HCT116 (cell line): ENCODE data around the gene KLHL25. TPM values are rescaled to one million over a fixed set of nuclear protein-coding genes. Genes with fewer than 3 reads are reported as not detected.

ENCODE experiments used
- ATAC-seq: fragments of 200-7000 bp; cut with Tn5 transposase; 2 replicates; pipeline ENCODE4 v1.9.1; 2020; ENCODE audit warnings: mild to moderate bottlenecking, moderate library complexity
- BruUV-seq: library from RNA; stranded (reverse); fragments of 400-500 nt; replicated peaks from 2 replicates; lab custom pipeline; 2021; lab: Mats Ljungman, UMichigan
- CTCF ChIA-PET: fragments of 300-600 bp; sonication (Branson Sonifier 250); formaldehyde crosslinking; loops from one replicate; lab custom pipeline; 2021; ENCODE audit warnings: antibody characterized with exemption; lab: Charles Lee
- POLR2A ChIA-PET: fragments of 300-600, 350-600 bp; sonication (Branson Sonifier 250); formaldehyde crosslinking; loops from one replicate; lab custom pipeline; 2021; ENCODE audit warnings: antibody characterized with exemption; lab: Charles Lee
- RAD21 ChIA-PET, 2 experiments: fragments of 300-600 bp; sonication (Branson Sonifier 250); formaldehyde crosslinking; loops; one replicate each; lab custom pipeline; 2023; ENCODE audit warnings: low total read pairs in 2 of 2; ENCODE audit not compliant: uncharacterized antibody in 2 of 2, unreplicated experiment in 2 of 2, low non-redundant PET in 1 of 2; lab: Charles Lee
- DNase-seq: peaks from one replicate; pipeline ENCODE4 v3.0.0-alpha.2; 2010; ENCODE audit warnings: low read depth, low spot score
- H2AFZ ChIP-seq: fragments of 200-600 bp; shearing (Covaris generic), sonication (generic); 2 replicates; pipeline ENCODE4 v1.6.1; 2017; ENCODE audit warnings: low read depth, mixed run types, mixed read lengths, antibody characterized with exemption, low read length; ENCODE audit not compliant: poor library complexity, severe bottlenecking
- H3K27ac ChIP-seq: 2 replicates; pipeline ENCODE4 v1.5.1; 2012; ENCODE audit warnings: low read depth, low read length
- H3K27me3 ChIP-seq: fragments of 200-600 bp; sonication (generic); 2 replicates; pipeline ENCODE4 v1.6.1; 2016; ENCODE audit warnings: mixed run types, low read length, mixed read lengths; ENCODE audit not compliant: insufficient read depth
- H3K36me3 ChIP-seq, 2 experiments: fragments of 200-500 bp in 1 of 2; fragments of 200-600 bp in 1 of 2; sonication (Bioruptor generic) in 1 of 2; sonication (generic) in 1 of 2; 2 replicates each; pipeline versions ENCODE4 v1.5.1 to v1.6.1; 2014 to 2016; ENCODE audit warnings: low read length in 2 of 2, inconsistent platforms in 1 of 2, mixed read lengths in 1 of 2, mixed run types in 1 of 2; ENCODE audit not compliant: insufficient read depth in 2 of 2, control insufficient read depth in 1 of 2
- H3K4me1 ChIP-seq, 2 experiments: fragments of 200-600 bp in 1 of 2; sonication (generic) in 1 of 2; 2 replicates each; pipeline versions ENCODE4 v1.5.1 to v1.6.1; 2012 to 2017; ENCODE audit warnings: low read length in 2 of 2, inconsistent platforms in 1 of 2, mild to moderate bottlenecking in 1 of 2, mixed read lengths in 1 of 2, mixed run types in 1 of 2, moderate library complexity in 1 of 2; ENCODE audit not compliant: insufficient read depth in 2 of 2, control insufficient read depth in 1 of 2
- H3K4me2 ChIP-seq: fragments of 200-600 bp; sonication (generic); 2 replicates; pipeline ENCODE4 v1.6.1; 2017; ENCODE audit warnings: mixed run types, low read length, mixed read lengths
- H3K4me3 ChIP-seq, 2 experiments: fragments of 200-600 bp in 1 of 2; sonication (generic) in 1 of 2; replicated peaks in 1 of 2; 2 replicates each; pipeline ENCODE4 v1.5.1; 2011 to 2016; ENCODE audit warnings: low read length in 2 of 2, control low read depth in 1 of 2, low read depth in 1 of 2, mild to moderate bottlenecking in 1 of 2, mixed read lengths in 1 of 2, mixed run types in 1 of 2
- H3K79me2 ChIP-seq: fragments of 200-600 bp; sonication (generic); 2 replicates; pipeline ENCODE4 v1.6.1; 2017; ENCODE audit warnings: mild to moderate bottlenecking, mixed run types, low read length, moderate library complexity, mixed read lengths; ENCODE audit not compliant: insufficient read depth
- H3K9ac ChIP-seq: fragments of 200-600 bp; sonication (generic); 2 replicates; pipeline ENCODE4 v1.6.1; 2016; ENCODE audit warnings: low read length, mixed read lengths
- H3K9me2 ChIP-seq: fragments of 200-600 bp; sonication (generic), shearing (Covaris generic); 2 replicates; pipeline ENCODE4 v1.6.1; 2017; ENCODE audit warnings: mixed run types, mild to moderate bottlenecking, moderate library complexity; ENCODE audit not compliant: insufficient read depth
- H3K9me3 ChIP-seq, 2 experiments: fragments of 200-500 bp in 1 of 2; fragments of 200-600 bp in 1 of 2; sonication (Bioruptor generic) in 1 of 2; sonication (generic) in 1 of 2; 2 replicates each; pipeline ENCODE4 v1.6.1; 2014 to 2017; ENCODE audit warnings: low read length in 2 of 2, mixed read lengths in 2 of 2, inconsistent platforms in 1 of 2, low read depth in 1 of 2, mild to moderate bottlenecking in 1 of 2, mixed run types in 1 of 2, moderate library complexity in 1 of 2; ENCODE audit not compliant: control insufficient read depth in 1 of 2, insufficient read depth in 1 of 2
- H4K20me1 ChIP-seq: fragments of 200-600 bp; sonication (generic), shearing (Covaris generic); 2 replicates; pipeline ENCODE4 v1.6.1; 2017; ENCODE audit warnings: mixed run types, mild to moderate bottlenecking, moderate library complexity; ENCODE audit not compliant: insufficient read depth
- CEBPB ChIP-seq: IDR thresholded peaks from 2 replicates; pipeline ENCODE4 v1.6.1; 2012; ENCODE audit warnings: low read depth
- EGR1 ChIP-seq: IDR thresholded peaks from 2 replicates; pipeline ENCODE4 v1.6.1; 2012; ENCODE audit warnings: low read depth
- ELF1 ChIP-seq: IDR thresholded peaks from 2 replicates; pipeline ENCODE4 v1.6.1; 2012; ENCODE audit warnings: low read depth, borderline replicate concordance
- EZH2phosphoT487 ChIP-seq: fragments of 200-600 bp; IDR thresholded peaks from 2 replicates; pipeline ENCODE4 v1.6.1; 2018; ENCODE audit warnings: antibody characterized with exemption, borderline replicate concordance
- FOSL1 ChIP-seq: IDR thresholded peaks from 2 replicates; pipeline ENCODE4 v1.6.1; 2012; ENCODE audit warnings: low read depth
- JUND ChIP-seq: IDR thresholded peaks from 2 replicates; pipeline ENCODE4 v1.6.1; 2012
- POLR2A ChIP-seq: IDR thresholded peaks from 2 replicates; pipeline ENCODE4 v1.7.0; 2011; ENCODE audit warnings: borderline replicate concordance; ENCODE audit not compliant: insufficient read depth, insufficient read length; ENCODE audit errors: extremely low read depth
- POLR2AphosphoS5 ChIP-seq: IDR thresholded peaks from 2 replicates; pipeline ENCODE4 v1.6.1; 2011; ENCODE audit warnings: mild to moderate bottlenecking, low read depth, low read length, moderate library complexity
- RAD21 ChIP-seq: IDR thresholded peaks from 2 replicates; pipeline ENCODE4 v1.6.1; 2012; ENCODE audit warnings: low read depth, mild to moderate bottlenecking
- TCF7L2 ChIP-seq: IDR thresholded peaks from 2 replicates; pipeline ENCODE4 v1.7.0; 2011; ENCODE audit warnings: borderline replicate concordance, inconsistent platforms; ENCODE audit not compliant: insufficient read depth, insufficient read length; ENCODE audit errors: extremely low read depth
- YY1 ChIP-seq: IDR thresholded peaks from 2 replicates; pipeline ENCODE4 v1.6.1; 2011; ENCODE audit warnings: low read length, low read depth, moderate library complexity, mild to moderate bottlenecking; ENCODE audit not compliant: insufficient replicate concordance; ENCODE audit errors: extremely low read depth
- ZBTB33 ChIP-seq: IDR thresholded peaks from 2 replicates; pipeline ENCODE4 v1.6.1; 2011; ENCODE audit warnings: mild to moderate bottlenecking, low read length, moderate library complexity; ENCODE audit not compliant: insufficient replicate concordance; ENCODE audit errors: extremely low read depth
- intact Hi-C: fragments of 100-400 bp; cut with micrococcal nuclease; formaldehyde crosslinking; loops from 2 replicates; pipeline ENCODE4 v1.10.0; 2022
- total RNA-seq: library from RNA; stranded (reverse); gene quantifications from one replicate; pipeline ENCODE4 v1.2.1, GENCODE V29; 2021; ENCODE audit not compliant: unreplicated experiment
- TF ChIP-seq, protein P1 (sequence below): IDR thresholded peaks from 2 replicates; pipeline ENCODE4 v1.6.1; 2012

The KLHL25 gene
- total RNA-seq, 1 experiment from 2014 or later: 5.3 TPM

DNA sequence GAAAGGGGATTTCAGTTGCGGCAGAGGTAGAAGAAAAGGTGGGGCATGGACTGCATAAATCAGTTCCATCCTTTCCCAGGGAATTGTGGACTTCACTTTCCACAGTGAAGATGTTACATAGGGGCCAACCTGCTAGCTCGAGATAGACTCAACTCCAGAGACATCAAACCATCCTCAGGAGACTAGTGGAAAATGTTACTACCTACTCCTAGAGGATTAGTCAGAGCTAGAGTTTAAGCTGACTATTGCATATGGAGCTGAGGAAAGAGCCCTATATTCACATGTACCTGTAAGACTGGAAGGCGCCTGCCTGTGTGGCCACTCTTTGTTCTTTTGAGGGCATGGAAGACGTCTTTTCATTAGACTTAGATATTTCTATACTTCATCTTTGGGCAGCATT lies 69.2 kb downstream of the KLHL25 start:
- Histone ChIP-seq H3K9me2 (no peaks in the 10 kb centered on the region), H3K27ac (no peak overlapping the region), H3K27me3 (no peaks in the 10 kb centered on the region), H3K4me1 (no peaks in the 10 kb centered on the region), H3K9ac (no peak overlapping the region), H2AFZ (no peak overlapping the region), H4K20me1 (0 out of 2 replicates have a peak, but pooled peaks cover 4% of the 10 kb centered on the region), H3K36me3 (peaks cover 11 to 18% of the 10 kb centered on the region in 2 experiments; a peak in 3 of 4 replicates), H3K9me3 (no peaks in the 10 kb centered on the region), H3K4me3 (no peak overlapping the region), H3K79me2 (no peaks in the 10 kb centered on the region), H3K4me2 (no peak overlapping the region)
- DNase-seq (no peak), ATAC-seq (no peak)
- intact Hi-C loops: loop anchor here (10.0 kb wide), 1 partner anchor 421 kb away; no protein-coding TSS in a partner anchor
- ChIA-PET CTCF (interaction anchor here (1.3 kb wide), 1 partner anchor 115 kb away, joined by 4 read pairs; no protein-coding TSS in a partner anchor), RAD21 (no interaction called here), POLR2A (no interaction called here)
- no TSS peak for BruUV-seq
- no peak for TF ChIP-seq RAD21
- no peak for TF ChIP-seq ZBTB33
- TF ChIP-seq FOSL1: no peak

GRCh38 chr15:85725019-85725418 lies 69.7 kb downstream of the KLHL25 start:
- DNase-seq (no peak), ATAC-seq (no peak)
- Histone ChIP-seq H3K9ac (no peak overlapping the region), H3K4me3 (no peak overlapping the region), H3K79me2 (no peaks in the 10 kb centered on the region), H3K9me2 (no peaks in the 10 kb centered on the region), H3K27me3 (no peaks in the 10 kb centered on the region), H3K9me3 (no peaks in the 10 kb centered on the region), H2AFZ (no peak overlapping the region), H3K4me1 (no peaks in the 10 kb centered on the region), H3K36me3 (peaks cover 11 to 17% of the 10 kb centered on the region in 2 experiments; a peak in 3 of 4 replicates), H3K27ac (no peak overlapping the region), H3K4me2 (no peak overlapping the region), H4K20me1 (0 out of 2 replicates have a peak, but pooled peaks cover 2% of the 10 kb centered on the region)
- POLR2A ChIA-PET: no interaction called here
- CTCF ChIA-PET: interaction anchor here (1.3 kb wide), 1 partner anchor 115 kb away, joined by 4 read pairs; no protein-coding TSS in a partner anchor
- intact Hi-C loops: loop anchor here (10.0 kb wide), 1 partner anchor 420 kb away; no protein-coding TSS in a partner anchor
- no TSS peak for BruUV-seq
- RAD21 ChIA-PET: no interaction called here
- TF ChIP-seq EZH2phosphoT487 (no peak), YY1 (no peak), POLR2AphosphoS5 (no peak), ELF1 (no peak), TCF7L2 (no peak), JUND (no peak), POLR2A (no peak), EGR1 (no peak), FOSL1 (no peak), CEBPB (no peak)
- TF ChIP-seq, protein P1, sequence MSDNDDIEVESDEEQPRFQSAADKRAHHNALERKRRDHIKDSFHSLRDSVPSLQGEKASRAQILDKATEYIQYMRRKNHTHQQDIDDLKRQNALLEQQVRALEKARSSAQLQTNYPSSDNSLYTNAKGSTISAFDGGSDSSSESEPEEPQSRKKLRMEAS: no peak
